T-cell (primary cell): ENCODE data around the gene SMCR8. TPM values are rescaled to one million over a fixed set of nuclear protein-coding genes. Genes with fewer than 3 reads are reported as not detected.
A peak's percentile ranks its signal among the peaks of the same experiment; 100 is the strongest.

Experiments
- ATAC-seq, 4 experiments: fragments of 200-7000 bp in 3 of 4; fragments of 150-1000 bp in 1 of 4; cut with Tn5 transposase; replicated peaks in 1 of 4; 1 replicate in 3 of 4; 2 replicates in 1 of 4; pipeline ENCODE4 v1.10.0; 2021; ENCODE audit warnings: moderate library complexity in 3 of 4, mild to moderate bottlenecking in 2 of 4, moderate number of reproducible peaks in 1 of 4
- CTCF ChIA-PET, 2 donors: fragments of 300-600 bp; sonication (Branson Sonifier 250); formaldehyde crosslinking; loops; one replicate each; lab custom pipeline; 2022; ENCODE audit warnings: antibody characterized with exemption in 2 of 2; lab: Charles Lee
- POLR2A ChIA-PET, 2 donors: fragments of 300-600 bp; sonication (Branson Sonifier 250); formaldehyde crosslinking; loops; one replicate each; lab custom pipeline; 2022; ENCODE audit warnings: antibody characterized with exemption in 2 of 2; lab: Charles Lee
- DNase-seq, 35 experiments: peaks; one replicate each; pipeline versions ENCODE4 v3.0.0 to v3.0.0-alpha.2; 2013 to 2023
- H3K27ac ChIP-seq: one replicate; pipeline ENCODE4 v1.5.1; 2013; ENCODE audit warnings: low read length
- H3K27me3 ChIP-seq, 2 experiments: replicated peaks in 1 of 2; 1 replicate in 1 of 2; 2 replicates in 1 of 2; pipeline versions ENCODE4 v1.6.1 to v1.7.0; 2013; ENCODE audit warnings: low read length in 1 of 2, mixed read lengths in 1 of 2; ENCODE audit not compliant: control insufficient read depth in 2 of 2, insufficient read depth in 2 of 2; ENCODE audit errors: extremely low read depth in 1 of 2
- H3K36me3 ChIP-seq, 2 donors: 1 replicate in 1 of 2; 2 replicates in 1 of 2; pipeline versions ENCODE4 v1.6.1 to v1.7.0; 2013; ENCODE audit warnings: low read length in 1 of 2; ENCODE audit not compliant: control insufficient read depth in 2 of 2, insufficient read depth in 1 of 2; ENCODE audit errors: extremely low read depth in 1 of 2
- H3K4me1 ChIP-seq, 2 experiments: 1 replicate in 1 of 2; 2 replicates in 1 of 2; pipeline versions ENCODE4 v1.6.1 to v1.7.0; 2013; ENCODE audit warnings: low read length in 2 of 2, mixed read lengths in 1 of 2; ENCODE audit not compliant: insufficient read depth in 2 of 2, control insufficient read depth in 1 of 2; ENCODE audit errors: extremely low read depth in 1 of 2
- H3K4me3 ChIP-seq, 2 donors: 1 replicate in 1 of 2; 2 replicates in 1 of 2; pipeline versions ENCODE4 v1.5.1 to v1.7.0; 2013; ENCODE audit warnings: mild to moderate bottlenecking in 2 of 2, low read length in 1 of 2, moderate library complexity in 1 of 2; ENCODE audit not compliant: control insufficient read depth in 1 of 2; ENCODE audit errors: extremely low read depth in 1 of 2
- H3K9me3 ChIP-seq: 2 replicates; pipeline ENCODE4 v1.7.0; 2013
- H3K27ac Mint-ChIP-seq, 2 donors: one replicate each; pipeline ENCODE4 v1.8.0; 2020 to 2021; ENCODE audit warnings: mild to moderate bottlenecking in 2 of 2, mixed read lengths in 2 of 2
- H3K27me3 Mint-ChIP-seq, 2 donors: one replicate each; pipeline ENCODE4 v1.8.0; 2021 to 2022; ENCODE audit warnings: mixed read lengths in 2 of 2
- H3K36me3 Mint-ChIP-seq: one replicate; pipeline ENCODE4 v1.8.0; 2021; ENCODE audit warnings: mixed read lengths
- H3K4me1 Mint-ChIP-seq, 3 donors: one replicate each; pipeline ENCODE4 v1.8.0; 2020 to 2022; ENCODE audit warnings: mixed read lengths in 3 of 3, mild to moderate bottlenecking in 1 of 3
- H3K4me3 Mint-ChIP-seq, 3 donors: one replicate each; pipeline ENCODE4 v1.8.0; 2020 to 2022; ENCODE audit warnings: mild to moderate bottlenecking in 3 of 3, mixed read lengths in 3 of 3, moderate library complexity in 3 of 3
- H3K9me3 Mint-ChIP-seq, 3 donors: one replicate each; pipeline ENCODE4 v1.8.0; 2020 to 2022; ENCODE audit warnings: mixed read lengths in 3 of 3
- WGBS: methylation state at CpG from one replicate; pipeline ENCODE4 v1.1.5; 2013; ENCODE audit warnings: missing lambda C conversion rate; ENCODE audit not compliant: insufficient coverage; 5-methylcytosine and 5-hydroxymethylcytosine counted together
- total RNA-seq, 35 experiments: library from RNA in 6 of 35; stranded (reverse) in 6 of 35; fragments of 120-200 nt in 1 of 35; gene quantifications; one replicate each; pipeline versions ENCODE4 v1.2.1 to v1.2.4 and lab custom pipeline; 2013 to 2026

The SMCR8 gene
- total RNA-seq (10 to 100 TPM; 38.7 to 46.4 (median 45.9) TPM), total RNA-seq (lab: John Stamatoyannopoulos, UW) (87.7 to 311 (median 178) reads per million in 29 experiments)
- total RNA-seq (2013), result 32.1 TPM

- DNase-seq (peak; percentile 92 to 99 (median 98)), ATAC-seq (peak; percentile 94 to 96 (median 96))
- Mint-ChIP-seq H3K27me3 (no peaks in the 10 kb centered on the region), H3K27ac (peak within 1 kb of the TSS; percentile 96 to 100), H3K36me3 (peaks cover 34% of the 10 kb centered on the region), H3K4me1 (peaks cover 75 to 84% (median 81%) of the 10 kb centered on the region in 3 donors), H3K4me3 (peak within 1 kb of the TSS; percentile 92 to 96 (median 93)), H3K9me3 (peaks cover 0 to 4% (median 0%) of the 10 kb centered on the region in 3 donors)
- ChIA-PET CTCF (interaction anchor here in 1 of 2 donors (0.6 kb wide), 1 partner anchor 881 kb away, joined by 3 read pairs; no protein-coding TSS in a partner anchor), POLR2A (interaction anchor here in 1 of 2 donors (0.6 kb wide), 1 partner anchor 1662 kb away, joined by 4 read pairs; no protein-coding TSS in a partner anchor)
- under 1% methylated on average over 78 of the region's 78 CpGs for WGBS
- peak within 1 kb of the TSS; percentile 70 to 95 for H3K4me3 ChIP-seq
- H3K9me3 ChIP-seq, result no peaks in the 10 kb centered on the region
- peaks cover 29 to 74% of the 10 kb centered on the region in 2 experiments for H3K4me1 ChIP-seq
- H3K27me3 ChIP-seq, result no peaks in the 10 kb centered on the region
- peaks cover 0 to 37% of the 10 kb centered on the region in 2 donors for H3K36me3 ChIP-seq
- peak within 1 kb of the TSS; percentile 82 for H3K27ac ChIP-seq
These were observed at the start of gene SMCR8, which contains the start of gene TOP3A for GRCh38 chr17:18314731-18315561. Gene SMCR8 (plus strand): TSS chr17:18315293. CDS start chr17:18315790, 497 bp downstream. Gene TOP3A (minus strand): TSS chr17:18314994. CDS start chr17:18314778, 216 bp downstream.

- no peak overlapping the region for H3K4me3 Mint-ChIP-seq
- CTCF ChIA-PET, result no interaction called here
- POLR2A ChIA-PET, result no interaction called here
- Histone ChIP-seq H3K9me3 (no peaks in the 10 kb centered on the region), H3K36me3 (peaks cover 14 to 15% of the 10 kb centered on the region in 2 donors), H3K27me3 (no peaks in the 10 kb centered on the region), H3K4me3 (no peak overlapping the region), H3K27ac (no peak overlapping the region), H3K4me1 (peaks cover 0 to 18% of the 10 kb centered on the region in 2 experiments)
- H3K4me1 Mint-ChIP-seq, result peaks cover 0 to 9% (median 6%) of the 10 kb centered on the region in 3 donors
- H3K9me3 Mint-ChIP-seq, result no peaks in the 10 kb centered on the region
- H3K27ac Mint-ChIP-seq, result no peak overlapping the region
- no peak for DNase-seq
- no peak for ATAC-seq
- 79% methylated on average over 4 of the region's 10 CpGs for WGBS
- H3K36me3 Mint-ChIP-seq, result peaks cover 10% of the 10 kb centered on the region
- no peaks in the 10 kb centered on the region for H3K27me3 Mint-ChIP-seq
These were observed 47.7 kb upstream of the SMCR8 start for GRCh38 chr17:18267366-18267765.

- ChIA-PET CTCF (interaction anchor here (0.6 kb wide), 2 partner anchors 127 to 336 kb away, joined by 3 read pairs; no protein-coding TSS in a partner anchor), POLR2A (no interaction called here)
- Mint-ChIP-seq H3K27me3 (no peaks in the 10 kb centered on the region), H3K4me3 (no peak overlapping the region), H3K9me3 (no peaks in the 10 kb centered on the region), H3K36me3 (peaks cover 10% of the 10 kb centered on the region), H3K27ac (no peak overlapping the region), H3K4me1 (peaks cover 0 to 6% (median 3%) of the 10 kb centered on the region in 3 donors)
- Histone ChIP-seq H3K4me3 (no peak overlapping the region), H3K4me1 (peaks cover 0 to 13% of the 10 kb centered on the region in 2 experiments), H3K27me3 (no peaks in the 10 kb centered on the region), H3K36me3 (peaks cover 13 to 15% of the 10 kb centered on the region in 2 donors), H3K9me3 (no peaks in the 10 kb centered on the region), H3K27ac (no peak overlapping the region)
- DNase-seq (no peak), ATAC-seq (peak in 1 of 4 experiments; percentile 26)
- 58% methylated on average over 10 of the region's 14 CpGs for WGBS
These were observed 47.0 kb upstream of the SMCR8 start for GRCh38 chr17:18267927-18268711.

DNA sequence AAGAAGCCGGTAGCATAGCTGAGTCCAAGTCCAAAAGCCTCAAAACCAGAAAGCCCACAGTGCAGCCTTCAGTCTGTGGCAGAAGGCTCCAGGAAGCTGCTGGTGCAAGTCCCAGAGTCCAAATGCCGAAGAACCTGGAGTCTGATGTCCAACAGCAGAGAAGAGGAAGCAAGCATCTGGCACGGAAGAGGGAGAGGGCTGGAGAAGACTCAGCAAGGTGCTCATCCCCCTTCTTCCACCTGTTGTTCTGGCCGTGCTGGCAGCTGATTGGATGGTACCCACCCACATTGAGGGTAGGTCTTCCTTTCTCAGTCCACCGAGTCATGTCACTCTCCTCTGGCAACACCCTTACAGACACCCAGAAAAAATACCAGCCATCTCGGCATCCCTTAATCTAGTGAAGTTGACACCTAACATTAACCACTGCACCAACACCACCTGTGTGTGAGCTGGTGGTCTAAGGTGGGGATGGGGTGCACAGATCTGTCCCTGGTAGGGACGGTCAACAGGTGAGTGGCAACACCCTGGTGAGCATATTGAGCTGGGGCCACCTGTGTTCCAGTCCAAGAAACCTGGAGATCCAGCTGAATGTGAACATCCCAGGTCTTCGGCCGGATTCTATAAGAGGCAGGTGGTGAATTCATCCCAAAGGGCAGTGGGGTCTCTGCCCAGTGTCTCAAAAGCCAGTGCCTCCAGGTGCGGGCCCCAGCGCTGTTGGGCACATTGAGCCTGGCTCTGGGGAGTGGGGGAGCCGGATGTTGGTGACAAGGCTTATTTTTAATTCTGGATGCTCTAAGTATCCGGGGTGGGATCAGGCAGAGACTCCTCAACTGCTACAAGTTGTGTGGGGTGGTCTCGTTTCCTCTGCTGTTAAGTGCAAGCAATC is 44.8 kb upstream of the SMCR8 start:
- WGBS, result 91% methylated on average over 9 of the region's 14 CpGs
- Histone ChIP-seq H3K4me1 (peaks cover 0 to 13% of the 10 kb centered on the region in 2 experiments), H3K27me3 (no peaks in the 10 kb centered on the region), H3K9me3 (no peaks in the 10 kb centered on the region), H3K27ac (no peak overlapping the region), H3K4me3 (no peak overlapping the region), H3K36me3 (peaks cover 11 to 12% of the 10 kb centered on the region in 2 donors)
- Mint-ChIP-seq H3K4me1 (peaks cover 0 to 4% (median 1%) of the 10 kb centered on the region in 3 donors), H3K27ac (no peak overlapping the region), H3K27me3 (no peaks in the 10 kb centered on the region), H3K36me3 (peaks cover 6% of the 10 kb centered on the region), H3K9me3 (no peaks in the 10 kb centered on the region), H3K4me3 (no peak overlapping the region)
- ATAC-seq (no peak), DNase-seq (no peak)
- ChIA-PET POLR2A (interaction anchor here in 1 of 2 donors (1.1 kb wide), 1 partner anchor 11 kb away, joined by 3 read pairs; no protein-coding TSS in a partner anchor), CTCF (no interaction called here)

- ATAC-seq, result no peak
- ChIA-PET CTCF (interaction anchor here in 1 of 2 donors (0.6 kb wide), 1 partner anchor 203 kb away, joined by 7 read pairs; no protein-coding TSS in a partner anchor), POLR2A (no interaction called here)
- H3K27me3 Mint-ChIP-seq, result no peaks in the 10 kb centered on the region
- no peak overlapping the region for H3K4me3 ChIP-seq
- H3K36me3 Mint-ChIP-seq, result peaks cover 15% of the 10 kb centered on the region
- no peak overlapping the region for H3K27ac Mint-ChIP-seq
- H3K4me1 ChIP-seq, result no peaks in the 10 kb centered on the region
- H3K9me3 Mint-ChIP-seq, result no peaks in the 10 kb centered on the region
- no peak for DNase-seq
- no peak overlapping the region for H3K27ac ChIP-seq
- no peaks in the 10 kb centered on the region for H3K9me3 ChIP-seq
- no peaks in the 10 kb centered on the region for H3K27me3 ChIP-seq
- H3K4me1 Mint-ChIP-seq, result no peaks in the 10 kb centered on the region
- no CpG with 5 or more reads among the region's 1 CpG for WGBS
- no peak overlapping the region for H3K4me3 Mint-ChIP-seq
- H3K36me3 ChIP-seq, result peaks cover 14 to 60% of the 10 kb centered on the region in 2 donors
These were observed 38.0 kb upstream of the SMCR8 start for GRCh38 chr17:18277076-18277475.
